ENCODE data around the gene MRPS23.

The MRPS23 gene

DNA sequence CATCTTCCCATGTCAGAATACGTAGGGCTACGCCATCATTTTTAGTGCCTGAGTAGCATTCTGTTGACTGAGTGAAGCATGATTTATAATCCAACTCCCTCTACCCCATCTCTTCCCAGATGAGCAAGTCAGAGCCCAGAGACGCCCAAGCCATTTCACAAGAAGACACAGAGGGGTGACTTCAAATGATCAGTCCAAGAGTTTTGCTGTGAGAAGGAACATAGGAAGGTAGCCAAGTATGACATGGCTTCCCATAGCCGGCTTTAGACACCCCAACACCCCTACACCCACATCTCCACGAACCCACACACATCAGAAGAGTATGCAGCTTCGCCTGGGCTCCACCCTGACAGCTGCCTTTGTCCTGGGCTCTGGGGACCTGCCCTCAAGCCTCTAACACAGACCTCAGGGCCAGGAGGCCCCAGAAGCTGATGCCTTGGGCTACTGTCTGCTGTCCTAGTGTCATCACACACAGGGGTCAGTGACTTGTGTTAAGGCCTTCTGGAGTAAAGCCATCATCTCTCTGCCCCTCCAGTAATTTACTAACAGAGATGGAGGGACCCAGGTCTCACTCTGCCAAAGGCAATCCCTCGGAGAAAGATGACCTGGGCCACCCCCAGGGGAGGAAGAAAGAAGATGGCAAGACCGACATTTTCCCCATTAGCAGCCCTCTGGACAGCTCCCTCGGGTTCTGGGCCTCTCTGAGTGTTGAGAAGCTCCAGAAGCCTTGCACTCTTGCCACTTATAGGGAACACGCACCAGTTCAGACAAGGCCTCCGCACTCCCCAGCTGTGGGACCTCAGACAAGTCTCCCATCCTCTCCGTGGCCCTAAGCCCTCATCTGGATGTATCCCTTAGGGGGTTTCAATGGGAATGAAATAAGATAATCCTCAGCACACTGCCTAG lies 38.7 kb upstream of the MRPS23 start:
- H3K4me3 ChIP-seq (ENCODE audit: low read depth, low read length), result no peak overlapping the region
- DNase-seq (ENCODE audit: low read depth), result no peak
- no peak for TF ChIP-seq POLR2A (IDR thresholded peaks at IDR 0.05; ENCODE audit: extremely low read depth, insufficient read length)
- TF ChIP-seq, protein P1, sequence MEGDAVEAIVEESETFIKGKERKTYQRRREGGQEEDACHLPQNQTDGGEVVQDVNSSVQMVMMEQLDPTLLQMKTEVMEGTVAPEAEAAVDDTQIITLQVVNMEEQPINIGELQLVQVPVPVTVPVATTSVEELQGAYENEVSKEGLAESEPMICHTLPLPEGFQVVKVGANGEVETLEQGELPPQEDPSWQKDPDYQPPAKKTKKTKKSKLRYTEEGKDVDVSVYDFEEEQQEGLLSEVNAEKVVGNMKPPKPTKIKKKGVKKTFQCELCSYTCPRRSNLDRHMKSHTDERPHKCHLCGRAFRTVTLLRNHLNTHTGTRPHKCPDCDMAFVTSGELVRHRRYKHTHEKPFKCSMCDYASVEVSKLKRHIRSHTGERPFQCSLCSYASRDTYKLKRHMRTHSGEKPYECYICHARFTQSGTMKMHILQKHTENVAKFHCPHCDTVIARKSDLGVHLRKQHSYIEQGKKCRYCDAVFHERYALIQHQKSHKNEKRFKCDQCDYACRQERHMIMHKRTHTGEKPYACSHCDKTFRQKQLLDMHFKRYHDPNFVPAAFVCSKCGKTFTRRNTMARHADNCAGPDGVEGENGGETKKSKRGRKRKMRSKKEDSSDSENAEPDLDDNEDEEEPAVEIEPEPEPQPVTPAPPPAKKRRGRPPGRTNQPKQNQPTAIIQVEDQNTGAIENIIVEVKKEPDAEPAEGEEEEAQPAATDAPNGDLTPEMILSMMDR (IDR thresholded peaks at IDR 0.05; ENCODE audit: low read depth, low read length), result no peak
- no peak for TF ChIP-seq MYC (IDR thresholded peaks at IDR 0.05; ENCODE audit: low read depth, low read length)
- no peak for TF ChIP-seq MAX (IDR thresholded peaks at IDR 0.05; ENCODE audit: low read depth, low read length)

DNA sequence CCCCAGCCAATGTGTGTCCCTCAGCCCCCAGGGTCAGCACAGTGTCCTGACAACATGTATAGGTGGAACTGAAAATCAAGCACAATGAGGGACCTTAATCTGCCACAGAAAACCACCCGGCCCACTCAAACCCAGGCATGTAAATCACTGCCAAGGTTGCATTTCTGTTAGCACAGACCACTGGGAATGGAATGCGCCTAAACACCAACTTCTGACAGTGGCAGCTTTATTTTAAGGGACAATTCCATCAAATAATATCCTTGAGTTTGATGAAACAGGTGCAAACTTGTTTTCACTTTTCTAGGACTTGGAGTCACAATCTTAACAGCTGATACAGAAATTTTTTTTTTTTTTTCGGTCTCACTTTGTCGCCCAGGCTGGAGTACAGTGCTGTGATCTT lies 37.3 kb upstream of the MRPS23 start:
- no peak for DNase-seq (ENCODE audit: low read depth)
- TF ChIP-seq, protein P1 (IDR thresholded peaks at IDR 0.05; ENCODE audit: low read depth, low read length), result no peak
- TF ChIP-seq MAX (IDR thresholded peaks at IDR 0.05; ENCODE audit: low read depth, low read length), result no peak
- no peak for TF ChIP-seq POLR2A (IDR thresholded peaks at IDR 0.05; ENCODE audit: extremely low read depth, insufficient read length)
- TF ChIP-seq MYC (IDR thresholded peaks at IDR 0.05; ENCODE audit: low read depth, low read length), result no peak
- H3K4me3 ChIP-seq (ENCODE audit: low read depth, low read length), result no peak overlapping the region

DNA sequence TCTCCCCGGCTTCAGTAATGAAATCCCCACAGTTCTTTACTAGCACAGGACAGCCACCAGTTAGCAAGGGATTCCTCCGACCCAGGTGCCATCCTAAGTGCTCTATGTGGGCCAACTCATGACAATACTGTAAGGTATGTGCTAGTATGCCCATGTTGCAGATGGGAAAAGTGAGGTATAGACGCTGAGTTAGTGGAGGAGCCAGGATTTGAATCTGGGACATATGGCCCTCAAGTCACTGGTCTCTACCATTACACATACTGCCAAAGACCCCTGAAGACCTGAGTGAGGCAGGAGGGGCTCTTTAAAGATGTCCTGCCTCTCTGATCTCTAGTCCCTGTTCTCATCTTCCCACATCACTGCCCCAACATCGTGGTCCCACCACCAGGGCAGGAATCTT lies 36.2 kb upstream of the MRPS23 start:
- DNase-seq (ENCODE audit: low read depth), result no peak
- no peak for TF ChIP-seq POLR2A (IDR thresholded peaks at IDR 0.05; ENCODE audit: extremely low read depth, insufficient read length)
- no peak overlapping the region for H3K4me3 ChIP-seq (ENCODE audit: low read depth, low read length)

- DNase-seq (ENCODE audit: low read depth), result no peak
- TF ChIP-seq MYC (IDR thresholded peaks at IDR 0.05; ENCODE audit: low read depth, low read length) (no peak), POLR2A (IDR thresholded peaks at IDR 0.05; ENCODE audit: extremely low read depth, insufficient read length) (no peak)
- no peak overlapping the region for H3K4me3 ChIP-seq (ENCODE audit: low read depth, low read length)
Observed at GRCh38 chr17:57885148-57885915, 35.5 kb upstream of the MRPS23 start.

- no peak for TF ChIP-seq POLR2A (IDR thresholded peaks at IDR 0.05; ENCODE audit: extremely low read depth, insufficient read length)
- TF ChIP-seq, protein P1 (IDR thresholded peaks at IDR 0.05; ENCODE audit: low read depth, low read length), result no peak
- no peak for TF ChIP-seq MAX (IDR thresholded peaks at IDR 0.05; ENCODE audit: low read depth, low read length)
- no peak for TF ChIP-seq MYC (IDR thresholded peaks at IDR 0.05; ENCODE audit: low read depth, low read length)
- DNase-seq (ENCODE audit: low read depth), result no peak
- H3K4me3 ChIP-seq (ENCODE audit: low read depth, low read length), result no peak overlapping the region
Observed at GRCh38 chr17:57881783-57882351, 32.0 kb upstream of the MRPS23 start.

GRCh38 chr17:57881143-57881542 lies 31.3 kb upstream of the MRPS23 start:
- no peak for DNase-seq (ENCODE audit: low read depth)
- no peak overlapping the region for H3K4me3 ChIP-seq (ENCODE audit: low read depth, low read length)
- TF ChIP-seq POLR2A (IDR thresholded peaks at IDR 0.05; ENCODE audit: extremely low read depth, insufficient read length) (no peak), MYC (IDR thresholded peaks at IDR 0.05; ENCODE audit: low read depth, low read length) (no peak), MAX (IDR thresholded peaks at IDR 0.05; ENCODE audit: low read depth, low read length) (no peak)
- TF ChIP-seq, protein P1 (IDR thresholded peaks at IDR 0.05; ENCODE audit: low read depth, low read length), result no peak

All from NB4 (cell line).